Heart left ventricle (tissue), 16 donors: ENCODE results near the gene CHD9. TPM values are rescaled to one million over a fixed set of nuclear protein-coding genes. Genes with fewer than 3 reads are reported as not detected.
"Not testable (repeated sequence)": the region's sequence is repeated elsewhere in the genome, so short reads cannot be mapped to it uniquely, and the experiment has no call there.

ENCODE experiments used
- ATAC-seq, 4 donors: fragments of 200-7000 bp; cut with Tn5 transposase; one replicate each; pipeline ENCODE4 v1.9.1; 2020 to 2022; ENCODE audit warnings: moderate library complexity in 4 of 4, mild to moderate bottlenecking in 3 of 4, moderate number of reproducible peaks in 1 of 4
- DNase-seq, 5 donors: peaks; one replicate each; pipeline ENCODE4 v3.0.0-alpha.2; 2020
- H3K27ac ChIP-seq, 12 donors: fragments of 200-600 bp; sonication (generic) in 4 of 12; one replicate each; pipeline versions ENCODE4 v1.5.0 to v1.8.0; 2016 to 2022; ENCODE audit warnings: mild to moderate bottlenecking in 2 of 12
- H3K27me3 ChIP-seq, 9 donors: fragments of 200-600 bp; sonication (generic) in 2 of 9; one replicate each; pipeline versions ENCODE4 v1.5.1 to v1.8.0; 2016 to 2022; ENCODE audit warnings: mild to moderate bottlenecking in 3 of 9
- H3K36me3 ChIP-seq, 9 donors: fragments of 200-600 bp; sonication (generic) in 2 of 9; one replicate each; pipeline versions ENCODE4 v1.5.0 to v1.8.0; 2018 to 2022; ENCODE audit warnings: mild to moderate bottlenecking in 2 of 9
- H3K4me1 ChIP-seq, 12 donors: fragments of 200-600 bp; sonication (generic) in 4 of 12; one replicate each; pipeline versions ENCODE4 v1.5.0 to v1.8.0; 2016 to 2022; ENCODE audit warnings: mild to moderate bottlenecking in 3 of 12
- H3K4me3 ChIP-seq, 12 donors: fragments of 200-600 bp; sonication (generic) in 4 of 12; one replicate each; pipeline versions ENCODE4 v1.5.0 to v1.8.0; 2017 to 2022; ENCODE audit warnings: mild to moderate bottlenecking in 9 of 12, moderate library complexity in 4 of 12
- H3K9me3 ChIP-seq, 12 donors: fragments of 200-600 bp; sonication (generic) in 4 of 12; one replicate each; pipeline versions ENCODE4 v1.5.0 to v1.8.0; 2016 to 2022; ENCODE audit warnings: mild to moderate bottlenecking in 1 of 12
- POLR2A ChIP-seq, 2 donors: fragments of 450-650 bp; IDR thresholded peaks; one replicate each; pipeline ENCODE4 v1.6.1; 2017; ENCODE audit warnings: antibody characterized with exemption in 2 of 2, mild to moderate bottlenecking in 2 of 2, moderate library complexity in 2 of 2
- WGBS, 4 donors: extraction: QIAGEN DNeasy Blood & Tissue Kit in 2 of 4; methylation state at CpG; one replicate each; pipeline versions ENCODE4 v1.1.5 to v1.1.7; 2013 to 2018; 5-methylcytosine and 5-hydroxymethylcytosine counted together
- intact Hi-C, 10 donors: fragments of 100-400 bp; cut with DNase I; formaldehyde crosslinking; loops; one replicate each; pipeline versions ENCODE4 v1.11.1 to v1.14.2; 2022
- polyA plus RNA-seq, 2 donors: library from polyadenylated mRNA; stranded (reverse); fragments of 200-250 nt; gene quantifications; one replicate each; pipeline ENCODE4 v1.2.3, GENCODE V29; 2013
- total RNA-seq, 9 donors: library from RNA; depleted of rRNA in 2 of 9; stranded (reverse); fragments of >200 nt in 2 of 9; fragmentation: NEBNext Ultra II Directional in 3 of 9; extraction: Animal tissue kit (Norgen Biotek cat#: 25700) in 3 of 9; gene quantifications; one replicate each; pipeline versions ENCODE4 v1.1.0 to v1.2.4, GENCODE V29; 2016 to 2023
- TF ChIP-seq, protein P1 (sequence below), 12 donors: fragments of 200-600 bp; sonication (generic) in 4 of 12; IDR thresholded peaks; one replicate each; pipeline versions ENCODE4 v1.5.0 to v1.8.0; 2018 to 2022; ENCODE audit warnings: antibody characterized with exemption in 12 of 12, mild to moderate bottlenecking in 5 of 12
- donor health status: ischemic (EF 13 %, LVEDD 7.1; RV severe dilation, severe dysfunction).
- donor health status: healthy with polysubstance abuse.
- donor health status: DM: no; HTN: yes; CAD: no.
- donor health status: DM: no; HTN: no; CAD: no.
- donor health status: ischemic (EF 25% LVEDD 6.9; RV normal size, moderate dysfunction).
- donor health status: ischemic (EF 25% LVEDD 5.7; RV mildly dilated, moderate dysfunction).
- donor health status: healthy.
- donor health status: DM: yes; HTN: yes; CAD: no.
- donor health status: ischemic (EF 35%, LVEDD 5.7; RV mildly dilated, moderate dysfunction).
- donor health status: nonischemic (EF 11% LVEDD 7.7; RV severe dilation, severe dysfunction).
- donor health status: DM: yes; HTN: yes; CAD: no.
- donor health status: PGD.
- donor health status: ischemic (EF 29% LVEDD 5.4; RV normal size, mild dysfunction).
- donor health status: nonischemic (EF 23%, LVEDD 6.1; RV moderate dilation, normal function).

CHD9 gene
- total and polyA plus RNA-seq, 11 donors, result 11.8 to 56.2 (median 41.3) TPM

DNA sequence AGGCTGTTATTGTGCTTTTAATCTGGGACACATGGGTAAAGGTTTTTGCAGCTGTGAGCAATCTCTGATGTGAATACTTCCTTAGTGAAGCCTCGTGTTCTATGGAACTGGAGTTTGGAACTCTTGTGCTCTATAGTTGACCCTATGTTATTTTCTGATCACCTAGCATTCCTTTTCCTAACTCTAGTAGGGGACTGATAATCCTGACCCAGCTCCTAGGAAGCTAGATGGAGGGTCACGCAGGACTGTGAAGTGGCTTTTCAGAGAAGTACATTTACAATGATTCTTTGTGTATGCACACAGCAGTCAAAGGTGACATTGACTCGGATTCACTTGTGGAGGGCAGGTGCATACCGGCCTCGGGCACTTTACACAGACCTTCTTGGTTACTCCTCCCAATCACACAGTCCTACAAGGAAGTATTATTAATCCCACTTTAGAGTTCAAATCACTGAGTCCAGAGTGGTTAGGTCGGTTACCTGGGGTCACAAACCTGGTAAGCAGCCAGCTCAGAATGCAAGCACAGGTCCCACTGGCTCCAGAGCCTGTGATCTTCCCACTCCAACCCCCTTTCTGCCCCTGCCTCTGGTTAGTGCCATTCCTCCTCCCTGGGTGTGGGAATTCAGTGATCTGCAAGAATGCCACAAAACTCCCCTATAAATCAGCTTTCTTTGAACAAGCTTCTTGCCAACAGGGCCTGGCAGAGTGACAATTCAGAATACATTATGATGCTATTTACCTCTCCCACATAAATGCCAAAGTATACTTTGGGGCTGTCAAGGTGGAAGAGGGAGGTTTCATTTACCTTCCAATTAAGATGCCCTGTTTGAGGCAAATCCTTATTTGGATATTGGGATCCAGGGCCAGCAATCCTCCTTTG lies 9.2 kb upstream of the CHD9 start:
- WGBS, 4 donors, result 67 to 90% (median 75%) methylated on average over 6 of the region's 6 CpGs
- no peak overlapping the region for H3K4me3 ChIP-seq
- no peak for ATAC-seq
- H3K27me3 ChIP-seq, result peaks cover 0 to 9% (median 0%) of the 10 kb centered on the region in 9 donors
- no peak overlapping the region for H3K27ac ChIP-seq
- no peak for TF ChIP-seq POLR2A (IDR thresholded peaks at IDR 0.05)
- TF ChIP-seq, protein P1, sequence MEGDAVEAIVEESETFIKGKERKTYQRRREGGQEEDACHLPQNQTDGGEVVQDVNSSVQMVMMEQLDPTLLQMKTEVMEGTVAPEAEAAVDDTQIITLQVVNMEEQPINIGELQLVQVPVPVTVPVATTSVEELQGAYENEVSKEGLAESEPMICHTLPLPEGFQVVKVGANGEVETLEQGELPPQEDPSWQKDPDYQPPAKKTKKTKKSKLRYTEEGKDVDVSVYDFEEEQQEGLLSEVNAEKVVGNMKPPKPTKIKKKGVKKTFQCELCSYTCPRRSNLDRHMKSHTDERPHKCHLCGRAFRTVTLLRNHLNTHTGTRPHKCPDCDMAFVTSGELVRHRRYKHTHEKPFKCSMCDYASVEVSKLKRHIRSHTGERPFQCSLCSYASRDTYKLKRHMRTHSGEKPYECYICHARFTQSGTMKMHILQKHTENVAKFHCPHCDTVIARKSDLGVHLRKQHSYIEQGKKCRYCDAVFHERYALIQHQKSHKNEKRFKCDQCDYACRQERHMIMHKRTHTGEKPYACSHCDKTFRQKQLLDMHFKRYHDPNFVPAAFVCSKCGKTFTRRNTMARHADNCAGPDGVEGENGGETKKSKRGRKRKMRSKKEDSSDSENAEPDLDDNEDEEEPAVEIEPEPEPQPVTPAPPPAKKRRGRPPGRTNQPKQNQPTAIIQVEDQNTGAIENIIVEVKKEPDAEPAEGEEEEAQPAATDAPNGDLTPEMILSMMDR (IDR thresholded peaks at IDR 0.05), result no peak
- intact Hi-C loops, result loop anchor here in 1 of 10 donors (10.0 kb wide), 1 partner anchor 389 kb away; the partner anchor contains the start of gene RBL2
- peaks cover 0 to 41% (median 21%) of the 10 kb centered on the region in 12 donors for H3K4me1 ChIP-seq
- no peaks in the 10 kb centered on the region for H3K9me3 ChIP-seq
- DNase-seq, result no peak
- no peaks in the 10 kb centered on the region for H3K36me3 ChIP-seq

DNA sequence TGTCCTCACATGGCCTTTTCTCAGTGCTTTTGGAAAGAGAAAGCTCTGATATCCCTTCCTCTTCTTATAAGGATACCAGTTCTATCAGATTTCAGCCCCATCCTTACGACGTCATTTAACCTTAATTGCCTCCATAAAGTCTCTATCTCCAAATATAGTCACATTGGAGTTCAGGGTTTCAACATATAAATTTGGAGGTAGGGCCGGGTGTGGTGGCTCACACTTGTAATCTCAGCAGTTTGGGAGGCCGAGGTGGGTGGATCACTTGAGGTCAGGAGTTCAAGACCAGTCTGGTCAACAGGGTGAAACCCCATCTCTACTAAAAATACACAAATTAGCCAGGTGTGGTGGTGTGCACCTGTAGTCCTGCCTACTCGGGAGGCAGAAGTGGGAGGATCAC lies 7.3 kb upstream of the CHD9 start:
- H3K9me3 ChIP-seq, H3K36me3 ChIP-seq, DNase-seq, H3K4me3 ChIP-seq, H3K27me3 ChIP-seq, ATAC-seq, H3K27ac ChIP-seq: not testable (repeated sequence)
- peaks cover 0 to 25% (median 6%) of the 10 kb centered on the region in 12 donors for H3K4me1 ChIP-seq
- WGBS, 4 donors, result 94 to 97% (median 95%) methylated on average over 5 of the region's 5 CpGs
- intact Hi-C loops, result loop anchor here in 1 of 10 donors (10.0 kb wide), 1 partner anchor 387 kb away; the partner anchor contains the start of gene RBL2

DNA sequence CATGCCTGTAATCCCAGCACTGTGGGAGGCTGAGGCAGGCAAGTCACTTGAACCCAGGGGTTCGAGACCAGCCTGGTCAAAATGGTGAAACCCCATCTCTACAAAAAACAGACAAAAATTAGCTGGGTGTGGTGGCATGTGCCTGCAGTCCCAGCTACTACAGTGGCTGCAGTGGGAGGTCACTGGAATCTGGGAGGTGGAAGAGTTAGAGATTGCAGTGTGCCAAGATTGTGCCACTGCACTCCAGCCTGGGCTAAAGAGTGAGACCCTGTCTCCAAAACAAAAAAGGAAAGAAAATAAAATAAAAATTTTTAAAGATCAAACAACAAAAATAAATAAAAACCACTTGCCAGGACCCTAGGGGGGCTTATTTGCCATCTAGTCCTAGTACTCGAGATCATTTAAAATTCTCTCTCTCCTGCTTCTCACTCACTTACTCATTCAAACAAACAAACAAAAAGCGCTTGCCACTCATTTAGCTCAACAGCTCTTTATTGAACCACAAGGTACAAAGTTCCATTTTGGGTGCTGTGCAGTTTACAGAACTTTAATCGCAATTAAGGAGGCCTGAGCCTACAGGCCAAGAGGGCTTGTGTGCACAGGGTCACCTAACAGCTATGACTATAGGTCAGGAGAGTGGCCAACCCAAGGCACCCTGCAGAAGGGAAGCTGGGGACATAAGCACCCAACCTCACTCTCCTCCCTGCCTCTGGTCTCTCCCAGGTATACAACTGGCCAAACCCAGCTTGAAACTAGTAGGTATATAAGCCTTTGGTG lies 6.5 kb upstream of the CHD9 start:
- TF ChIP-seq, protein P1 (IDR thresholded peaks at IDR 0.05), result no peak
- no peak for TF ChIP-seq POLR2A (IDR thresholded peaks at IDR 0.05)
- DNase-seq, result no peak
- no peak for ATAC-seq
- Histone ChIP-seq H3K4me1 (peaks cover 0 to 19% (median 6%) of the 10 kb centered on the region in 12 donors), H3K9me3 (no peaks in the 10 kb centered on the region), H3K36me3 (no peaks in the 10 kb centered on the region), H3K27ac (no peak overlapping the region), H3K4me3 (no peak overlapping the region), H3K27me3 (peaks cover 0 to 5% (median 0%) of the 10 kb centered on the region in 9 donors)
- WGBS, 4 donors, result 96 to 97% (median 97%) methylated on average over 4 of the region's 4 CpGs
- intact Hi-C loops, result loop anchor here in 1 of 10 donors (10.0 kb wide), 1 partner anchor 386 kb away; the partner anchor contains the start of gene RBL2

DNA sequence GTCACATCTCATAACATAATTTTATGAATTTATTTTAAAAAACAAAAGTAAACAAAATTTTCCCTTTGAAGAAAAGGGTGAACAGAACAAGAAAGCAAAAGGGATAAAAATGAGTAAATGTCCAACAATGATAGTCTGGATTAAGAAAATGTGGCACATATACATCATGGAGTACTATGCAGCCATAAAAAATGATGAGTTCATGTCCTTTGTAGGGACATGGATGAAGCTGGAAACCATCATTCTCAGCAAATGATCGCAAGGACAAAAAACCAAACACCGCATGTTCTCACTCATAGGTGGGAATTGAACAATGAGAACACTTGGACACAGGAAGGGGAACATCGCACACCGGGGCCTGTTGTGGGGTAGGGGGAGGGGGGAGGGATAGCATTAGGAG lies 3.5 kb upstream of the CHD9 start:
- DNase-seq, H3K36me3 ChIP-seq, ATAC-seq, H3K9me3 ChIP-seq, H3K27me3 ChIP-seq, H3K27ac ChIP-seq, H3K4me3 ChIP-seq: not testable (repeated sequence)
- intact Hi-C loops, result loop anchor here in 9 of 10 donors (5.0 to 10.0 kb wide), 9 partner anchors 54 to 454 kb away; partner anchors contain the start of gene AKTIP (in 1 of the 9)
- H3K4me1 ChIP-seq, result peaks cover 0 to 20% (median 15%) of the 10 kb centered on the region in 12 donors
- WGBS, 4 donors, result 90 to 97% (median 96%) methylated on average over 4 of the region's 4 CpGs
